HuH-7 (cell line): ENCODE measurements around the gene CNRIP1.
A peak's percentile ranks its signal among the peaks of the same experiment; 100 is the strongest.

ENCODE experiments used
- DNase-seq: peaks from one replicate; pipeline ENCODE4 v3.0.0; 2011; ENCODE audit warnings: low spot score

The CNRIP1 gene

GRCh38 chr2:68292108-68292710 is 27.5 kb downstream of the CNRIP1 start:
- peak; percentile 48 for DNase-seq

GRCh38 chr2:68291314-68291713 is 28.4 kb downstream of the CNRIP1 start:
- no peak for DNase-seq

GRCh38 chr2:68290901-68291300 is 28.8 kb downstream of the CNRIP1 start:
- no peak for DNase-seq

GRCh38 chr2:68287580-68288441 is 31.9 kb downstream of the CNRIP1 start:
- DNase-seq: no peak

- DNase-seq: no peak
These were observed 34.9 kb downstream of the CNRIP1 start for GRCh38 chr2:68284896-68285295.

GRCh38 chr2:68283419-68283812 is 36.3 kb downstream of the CNRIP1 start:
- DNase-seq: no peak

- DNase-seq: peak; percentile 56
These were observed 36.8 kb downstream of the CNRIP1 start for GRCh38 chr2:68282811-68283418.

GRCh38 chr2:68280796-68281195 is 39.0 kb downstream of the CNRIP1 start:
- no peak for DNase-seq

GRCh38 chr2:68280348-68280747 is 39.4 kb downstream of the CNRIP1 start:
- DNase-seq: no peak

GRCh38 chr2:68279691-68280090 is 40.1 kb downstream of the CNRIP1 start:
- DNase-seq: no peak

GRCh38 chr2:68278169-68278568 is 41.6 kb downstream of the CNRIP1 start:
- DNase-seq: no peak

GRCh38 chr2:68274022-68274421 is 45.7 kb downstream of the CNRIP1 start:
- DNase-seq: no peak

- no peak for DNase-seq
These were observed 47.3 kb downstream of the CNRIP1 start for GRCh38 chr2:68272246-68272994.

- DNase-seq: no peak
These were observed 53.1 kb downstream of the CNRIP1 start for GRCh38 chr2:68266655-68267054.

GRCh38 chr2:68263632-68264031 is 56.1 kb downstream of the CNRIP1 start:
- no peak for DNase-seq

GRCh38 chr2:68258851-68259250 is 60.9 kb downstream of the CNRIP1 start:
- no peak for DNase-seq

- DNase-seq: no peak
These were observed 63.7 kb downstream of the CNRIP1 start for GRCh38 chr2:68256093-68256450.

GRCh38 chr2:68253219-68254068 is 66.3 kb downstream of the CNRIP1 start:
- no peak for DNase-seq

GRCh38 chr2:68252400-68253218 is 67.1 kb downstream of the CNRIP1 start, which contains the start of gene PPP3R1:
TSS of gene PPP3R1 (minus strand) at chr2:68252532. CDS start at chr2:68252127, 405 bp downstream.
- peak; percentile 89 for DNase-seq

GRCh38 chr2:68251855-68252399 is 67.8 kb downstream of the CNRIP1 start:
- DNase-seq: peak; percentile 23
